Astrocyte (in vitro differentiated cells and primary cell): Measurements from ENCODE around the gene NETO2. TPM values are rescaled to one million over a fixed set of nuclear protein-coding genes. Genes with fewer than 3 reads are reported as not detected.

ENCODE experiments used
- DNase-seq: peaks from one replicate; pipeline ENCODE4 v3.0.0-alpha.2; 2010; ENCODE audit warnings: low read depth
- FAIRE-seq: peaks from 2 replicates; lab custom pipeline; 2011; peaks lifted over from hg19 to GRCh38; lab: Jason Lieb, UNC
- H2AFZ ChIP-seq: 2 replicates; pipeline ENCODE4 v1.6.0; 2012; ENCODE audit warnings: low read depth, low read length, inconsistent platforms
- H3K27ac ChIP-seq: 2 replicates; pipeline ENCODE4 v1.5.1; 2011; ENCODE audit warnings: low read depth, low read length, inconsistent platforms
- H3K27me3 ChIP-seq: 2 replicates; pipeline ENCODE4 v1.6.0; 2011; ENCODE audit warnings: low read length, inconsistent platforms; ENCODE audit not compliant: insufficient read depth
- H3K36me3 ChIP-seq: 2 replicates; pipeline ENCODE4 v1.5.1; 2011; ENCODE audit warnings: low read length, inconsistent platforms; ENCODE audit not compliant: insufficient read depth
- H3K4me1 ChIP-seq: 2 replicates; pipeline ENCODE4 v1.5.1; 2011; ENCODE audit warnings: low read length, inconsistent platforms; ENCODE audit not compliant: insufficient read depth
- H3K4me2 ChIP-seq: 2 replicates; pipeline ENCODE4 v1.6.0; 2012; ENCODE audit warnings: low read length, inconsistent platforms
- H3K4me3 ChIP-seq: 2 replicates; pipeline ENCODE4 v1.5.1; 2011; ENCODE audit warnings: low read depth, mild to moderate bottlenecking, low read length, inconsistent platforms; ENCODE audit not compliant: insufficient read depth
- H3K79me2 ChIP-seq: 2 replicates; pipeline ENCODE4 v1.6.0; 2012; ENCODE audit warnings: mild to moderate bottlenecking, low read length, inconsistent platforms; ENCODE audit not compliant: insufficient read depth
- H3K9ac ChIP-seq: 2 replicates; pipeline ENCODE4 v1.6.0; 2012; ENCODE audit warnings: mild to moderate bottlenecking, low read length, inconsistent platforms
- H3K9me3 ChIP-seq: 2 replicates; pipeline ENCODE4 v1.5.1; 2012; ENCODE audit warnings: low read depth, mild to moderate bottlenecking, low read length, inconsistent platforms; ENCODE audit not compliant: insufficient read depth
- H4K20me1 ChIP-seq: 2 replicates; pipeline ENCODE4 v1.6.0; 2012; ENCODE audit warnings: low read length, inconsistent platforms; ENCODE audit not compliant: insufficient read depth
- H3K27ac Mint-ChIP-seq: one replicate; pipeline ENCODE4 v1.8.0; 2021; ENCODE audit warnings: mild to moderate bottlenecking, mixed read lengths; ENCODE audit not compliant: unreplicated experiment
- H3K27me3 Mint-ChIP-seq: one replicate; pipeline ENCODE4 v1.8.0; 2021; ENCODE audit warnings: low read depth, mixed read lengths; ENCODE audit not compliant: unreplicated experiment
- H3K36me3 Mint-ChIP-seq: one replicate; pipeline ENCODE4 v1.8.0; 2021; ENCODE audit warnings: low read depth, mixed read lengths; ENCODE audit not compliant: unreplicated experiment
- H3K4me1 Mint-ChIP-seq: one replicate; pipeline ENCODE4 v1.8.0; 2021; ENCODE audit warnings: low read depth, mixed read lengths; ENCODE audit not compliant: unreplicated experiment
- H3K4me3 Mint-ChIP-seq: one replicate; pipeline ENCODE4 v1.8.0; 2021; ENCODE audit warnings: mild to moderate bottlenecking, moderate library complexity, mixed read lengths; ENCODE audit not compliant: unreplicated experiment
- H3K9me3 Mint-ChIP-seq: one replicate; pipeline ENCODE4 v1.8.0; 2021; ENCODE audit warnings: mild to moderate bottlenecking, mixed read lengths; ENCODE audit not compliant: unreplicated experiment
- EZH2 ChIP-seq: IDR thresholded peaks from 2 replicates; pipeline ENCODE4 v1.6.1; 2012; ENCODE audit warnings: mild to moderate bottlenecking, low read length, inconsistent platforms; ENCODE audit not compliant: insufficient read depth
- total RNA-seq: library from RNA; stranded (reverse); gene quantifications from 2 replicates; pipeline ENCODE4 v1.2.1, GENCODE V29; 2021
- TF ChIP-seq, protein P1 (sequence below): IDR thresholded peaks from 2 replicates; pipeline ENCODE4 v1.5.1; 2011; ENCODE audit warnings: low read depth, mild to moderate bottlenecking, inconsistent platforms, low read length, moderate library complexity; ENCODE audit not compliant: insufficient read depth

The NETO2 gene
- total RNA-seq, 1 donor from 2014 or later: 17.1 TPM

DNA sequence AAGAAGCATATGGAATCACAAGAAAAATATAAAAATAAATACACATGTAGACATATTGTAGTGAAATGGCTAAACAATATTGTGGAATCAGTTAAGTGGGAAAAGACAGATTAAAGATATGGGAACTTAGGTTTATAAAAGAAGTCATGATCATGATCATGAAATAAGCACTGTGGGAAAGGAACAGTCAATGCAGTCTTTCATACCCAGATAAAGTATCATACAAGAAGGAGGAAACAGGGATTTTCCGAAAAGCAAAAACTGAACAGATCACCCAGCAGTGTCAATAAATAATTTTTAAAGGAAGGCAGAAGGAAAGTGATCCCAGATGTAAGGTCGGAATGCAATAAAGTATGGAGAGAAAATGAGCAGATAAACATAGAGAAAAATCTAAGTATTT lies 71.6 kb downstream of the NETO2 start:
- no peaks in the 10 kb centered on the region for H4K20me1 ChIP-seq
- no peaks in the 10 kb centered on the region for H3K27me3 ChIP-seq
- Mint-ChIP-seq H3K27ac (no peak overlapping the region), H3K4me1 (no peaks in the 10 kb centered on the region), H3K27me3 (no peaks in the 10 kb centered on the region), H3K9me3 (no peaks in the 10 kb centered on the region), H3K36me3 (no peaks in the 10 kb centered on the region), H3K4me3 (no peak overlapping the region)
- no peaks in the 10 kb centered on the region for H3K9me3 ChIP-seq
- no peak for FAIRE-seq
- no peaks in the 10 kb centered on the region for H3K36me3 ChIP-seq
- no peaks in the 10 kb centered on the region for H3K79me2 ChIP-seq
- no peaks in the 10 kb centered on the region for H3K4me1 ChIP-seq
- H2AFZ ChIP-seq: no peak overlapping the region
- H3K4me2 ChIP-seq: no peak overlapping the region
- no peak for DNase-seq
- no peak for TF ChIP-seq EZH2
- TF ChIP-seq, protein P1, sequence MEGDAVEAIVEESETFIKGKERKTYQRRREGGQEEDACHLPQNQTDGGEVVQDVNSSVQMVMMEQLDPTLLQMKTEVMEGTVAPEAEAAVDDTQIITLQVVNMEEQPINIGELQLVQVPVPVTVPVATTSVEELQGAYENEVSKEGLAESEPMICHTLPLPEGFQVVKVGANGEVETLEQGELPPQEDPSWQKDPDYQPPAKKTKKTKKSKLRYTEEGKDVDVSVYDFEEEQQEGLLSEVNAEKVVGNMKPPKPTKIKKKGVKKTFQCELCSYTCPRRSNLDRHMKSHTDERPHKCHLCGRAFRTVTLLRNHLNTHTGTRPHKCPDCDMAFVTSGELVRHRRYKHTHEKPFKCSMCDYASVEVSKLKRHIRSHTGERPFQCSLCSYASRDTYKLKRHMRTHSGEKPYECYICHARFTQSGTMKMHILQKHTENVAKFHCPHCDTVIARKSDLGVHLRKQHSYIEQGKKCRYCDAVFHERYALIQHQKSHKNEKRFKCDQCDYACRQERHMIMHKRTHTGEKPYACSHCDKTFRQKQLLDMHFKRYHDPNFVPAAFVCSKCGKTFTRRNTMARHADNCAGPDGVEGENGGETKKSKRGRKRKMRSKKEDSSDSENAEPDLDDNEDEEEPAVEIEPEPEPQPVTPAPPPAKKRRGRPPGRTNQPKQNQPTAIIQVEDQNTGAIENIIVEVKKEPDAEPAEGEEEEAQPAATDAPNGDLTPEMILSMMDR: no peak
- H3K9ac ChIP-seq: no peak overlapping the region
- H3K4me3 ChIP-seq: no peak overlapping the region
- H3K27ac ChIP-seq: no peak overlapping the region

DNA sequence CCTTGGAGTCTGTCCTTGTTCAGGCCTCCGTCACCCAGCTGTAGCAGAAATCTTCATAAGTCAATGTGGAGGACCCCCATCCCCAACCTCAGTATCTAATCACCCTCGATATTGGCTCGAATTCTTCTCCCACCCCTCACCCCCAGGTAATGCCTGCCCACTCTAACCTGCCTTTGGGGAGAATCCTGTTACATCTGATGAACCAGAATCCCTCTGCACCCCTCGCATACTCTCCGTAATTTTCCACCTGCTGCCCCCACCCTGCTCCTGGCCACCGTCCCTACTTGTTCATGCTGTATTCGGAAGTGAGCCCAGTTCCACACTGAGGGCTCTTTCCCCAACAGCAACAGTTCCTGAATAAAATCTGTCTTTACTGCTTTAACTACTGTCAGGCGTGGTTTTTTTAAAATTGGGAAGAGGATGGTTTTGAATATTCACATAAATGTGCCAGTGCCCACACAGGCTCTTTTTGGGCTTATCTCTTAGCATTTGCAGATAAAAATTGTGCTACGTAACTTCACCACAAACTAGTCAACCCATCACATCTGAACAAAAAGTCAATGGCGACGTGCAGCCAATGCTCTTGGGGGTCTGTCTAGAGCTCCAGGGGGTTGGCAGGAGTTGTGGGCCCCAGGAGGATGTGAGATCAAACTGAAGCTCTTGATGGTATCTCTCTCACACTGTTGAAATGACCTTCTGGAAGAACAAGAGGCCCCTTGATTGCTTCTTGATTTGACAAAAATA lies 73.7 kb downstream of the NETO2 start:
- no peaks in the 10 kb centered on the region for H3K4me1 ChIP-seq
- H4K20me1 ChIP-seq: no peaks in the 10 kb centered on the region
- H3K9ac ChIP-seq: no peak overlapping the region
- H3K4me2 ChIP-seq: no peak overlapping the region
- H3K27me3 Mint-ChIP-seq: peaks cover 4% of the 10 kb centered on the region
- H3K27ac Mint-ChIP-seq: no peak overlapping the region
- H3K27ac ChIP-seq: no peak overlapping the region
- no peaks in the 10 kb centered on the region for H3K9me3 Mint-ChIP-seq
- no peaks in the 10 kb centered on the region for H3K79me2 ChIP-seq
- no peak overlapping the region for H3K4me3 ChIP-seq
- no peak overlapping the region for H3K4me3 Mint-ChIP-seq
- H3K36me3 ChIP-seq: no peaks in the 10 kb centered on the region
- TF ChIP-seq, protein P1: no peak
- TF ChIP-seq EZH2: no peak
- no peaks in the 10 kb centered on the region for H3K4me1 Mint-ChIP-seq
- H3K9me3 ChIP-seq: no peaks in the 10 kb centered on the region
- H3K27me3 ChIP-seq: no peaks in the 10 kb centered on the region
- DNase-seq: no peak
- no peaks in the 10 kb centered on the region for H3K36me3 Mint-ChIP-seq
- no peak for FAIRE-seq
- no peak overlapping the region for H2AFZ ChIP-seq

DNA sequence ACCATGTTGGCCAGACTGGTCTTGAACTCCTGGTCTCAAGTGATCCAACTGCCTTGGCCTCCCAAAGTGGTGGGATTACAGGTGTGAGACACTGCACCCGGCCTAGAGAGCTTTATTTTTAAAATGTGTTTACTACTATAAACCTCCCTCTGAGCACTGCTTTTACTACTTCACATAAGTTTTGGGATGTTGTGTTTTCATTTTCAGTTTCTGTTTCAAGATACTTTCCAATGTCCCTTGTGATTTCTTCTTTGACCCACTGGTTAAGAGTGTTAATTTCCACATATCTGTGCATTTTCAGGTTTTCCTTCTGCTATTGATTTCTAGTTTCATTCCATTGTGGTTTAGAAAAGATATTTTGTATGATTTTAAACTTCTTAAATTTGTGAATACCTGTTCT lies 74.4 kb downstream of the NETO2 start:
- no peak overlapping the region for H3K27ac Mint-ChIP-seq
- H3K9ac ChIP-seq: no peak overlapping the region
- no peak overlapping the region for H3K4me2 ChIP-seq
- H3K27ac ChIP-seq: no peak overlapping the region
- DNase-seq (no peak), FAIRE-seq (no peak)
- no peaks in the 10 kb centered on the region for H3K36me3 ChIP-seq
- no peak overlapping the region for H2AFZ ChIP-seq
- TF ChIP-seq EZH2: no peak
- TF ChIP-seq, protein P1: no peak
- H4K20me1 ChIP-seq: no peaks in the 10 kb centered on the region
- H3K9me3 Mint-ChIP-seq: peaks cover under 1% of the 10 kb centered on the region
- no peak overlapping the region for H3K4me3 Mint-ChIP-seq
- H3K27me3 Mint-ChIP-seq: peaks cover 4% of the 10 kb centered on the region
- no peak overlapping the region for H3K4me3 ChIP-seq
- H3K4me1 ChIP-seq: no peaks in the 10 kb centered on the region
- H3K27me3 ChIP-seq: no peaks in the 10 kb centered on the region
- no peaks in the 10 kb centered on the region for H3K79me2 ChIP-seq
- no peaks in the 10 kb centered on the region for H3K9me3 ChIP-seq
- no peaks in the 10 kb centered on the region for H3K4me1 Mint-ChIP-seq
- no peaks in the 10 kb centered on the region for H3K36me3 Mint-ChIP-seq
